Measurements from ENCODE around the gene GLDN. TPM values are rescaled to one million over a fixed set of nuclear protein-coding genes. Genes with fewer than 3 reads are reported as not detected.

Gene GLDN
- total and polyA plus RNA-seq, 2 of the 4 experiments (the other 2 are of a cell fraction), result under 0.01 TPM; not detected in 1

GRCh38 chr15:51368307-51368706, 26.9 kb downstream of the GLDN start (continued):
- TF ChIP-seq USF2 (IDR thresholded peaks at IDR 0.05; ENCODE audit: low read depth, low read length) (no peak), RFX5 (IDR thresholded peaks at IDR 0.05; ENCODE audit: low read depth, low read length) (no peak), MAFK (IDR thresholded peaks at IDR 0.05; ENCODE audit: low read depth, low read length) (no peak), FOS (IDR thresholded peaks at IDR 0.05; ENCODE audit: low read depth, low read length) (no peak)
